HCT116 (cell line): ENCODE measurements around the gene ACTR8. TPM values are rescaled to one million over a fixed set of nuclear protein-coding genes. Genes with fewer than 3 reads are reported as not detected.

Source experiments
- ATAC-seq: fragments of 200-7000 bp; cut with Tn5 transposase; 2 replicates; pipeline ENCODE4 v1.9.1; 2020; ENCODE audit warnings: mild to moderate bottlenecking, moderate library complexity
- BruUV-seq: library from RNA; stranded (reverse); fragments of 400-500 nt; replicated peaks from 2 replicates; lab custom pipeline; 2021; lab: Mats Ljungman, UMichigan
- CTCF ChIA-PET: fragments of 300-600 bp; sonication (Branson Sonifier 250); formaldehyde crosslinking; loops from one replicate; lab custom pipeline; 2021; ENCODE audit warnings: antibody characterized with exemption; lab: Charles Lee
- POLR2A ChIA-PET: fragments of 300-600, 350-600 bp; sonication (Branson Sonifier 250); formaldehyde crosslinking; loops from one replicate; lab custom pipeline; 2021; ENCODE audit warnings: antibody characterized with exemption; lab: Charles Lee
- RAD21 ChIA-PET, 2 experiments: fragments of 300-600 bp; sonication (Branson Sonifier 250); formaldehyde crosslinking; loops; one replicate each; lab custom pipeline; 2023; ENCODE audit warnings: low total read pairs in 2 of 2; ENCODE audit not compliant: uncharacterized antibody in 2 of 2, unreplicated experiment in 2 of 2, low non-redundant PET in 1 of 2; lab: Charles Lee
- DNase-seq: peaks from one replicate; pipeline ENCODE4 v3.0.0-alpha.2; 2010; ENCODE audit warnings: low read depth, low spot score
- H2AFZ ChIP-seq: fragments of 200-600 bp; shearing (Covaris generic), sonication (generic); 2 replicates; pipeline ENCODE4 v1.6.1; 2017; ENCODE audit warnings: low read depth, mixed run types, mixed read lengths, antibody characterized with exemption, low read length; ENCODE audit not compliant: poor library complexity, severe bottlenecking
- H3K27ac ChIP-seq: 2 replicates; pipeline ENCODE4 v1.5.1; 2012; ENCODE audit warnings: low read depth, low read length
- H3K27me3 ChIP-seq: fragments of 200-600 bp; sonication (generic); 2 replicates; pipeline ENCODE4 v1.6.1; 2016; ENCODE audit warnings: mixed run types, low read length, mixed read lengths; ENCODE audit not compliant: insufficient read depth
- H3K36me3 ChIP-seq, 2 experiments: fragments of 200-500 bp in 1 of 2; fragments of 200-600 bp in 1 of 2; sonication (Bioruptor generic) in 1 of 2; sonication (generic) in 1 of 2; 2 replicates each; pipeline versions ENCODE4 v1.5.1 to v1.6.1; 2014 to 2016; ENCODE audit warnings: low read length in 2 of 2, inconsistent platforms in 1 of 2, mixed read lengths in 1 of 2, mixed run types in 1 of 2; ENCODE audit not compliant: insufficient read depth in 2 of 2, control insufficient read depth in 1 of 2
- H3K4me1 ChIP-seq, 2 experiments: fragments of 200-600 bp in 1 of 2; sonication (generic) in 1 of 2; 2 replicates each; pipeline versions ENCODE4 v1.5.1 to v1.6.1; 2012 to 2017; ENCODE audit warnings: low read length in 2 of 2, inconsistent platforms in 1 of 2, mild to moderate bottlenecking in 1 of 2, mixed read lengths in 1 of 2, mixed run types in 1 of 2, moderate library complexity in 1 of 2; ENCODE audit not compliant: insufficient read depth in 2 of 2, control insufficient read depth in 1 of 2
- H3K4me2 ChIP-seq: fragments of 200-600 bp; sonication (generic); 2 replicates; pipeline ENCODE4 v1.6.1; 2017; ENCODE audit warnings: mixed run types, low read length, mixed read lengths
- H3K4me3 ChIP-seq, 2 experiments: fragments of 200-600 bp in 1 of 2; sonication (generic) in 1 of 2; replicated peaks in 1 of 2; 2 replicates each; pipeline ENCODE4 v1.5.1; 2011 to 2016; ENCODE audit warnings: low read length in 2 of 2, control low read depth in 1 of 2, low read depth in 1 of 2, mild to moderate bottlenecking in 1 of 2, mixed read lengths in 1 of 2, mixed run types in 1 of 2
- H3K79me2 ChIP-seq: fragments of 200-600 bp; sonication (generic); 2 replicates; pipeline ENCODE4 v1.6.1; 2017; ENCODE audit warnings: mild to moderate bottlenecking, mixed run types, low read length, moderate library complexity, mixed read lengths; ENCODE audit not compliant: insufficient read depth
- H3K9ac ChIP-seq: fragments of 200-600 bp; sonication (generic); 2 replicates; pipeline ENCODE4 v1.6.1; 2016; ENCODE audit warnings: low read length, mixed read lengths
- H3K9me2 ChIP-seq: fragments of 200-600 bp; sonication (generic), shearing (Covaris generic); 2 replicates; pipeline ENCODE4 v1.6.1; 2017; ENCODE audit warnings: mixed run types, mild to moderate bottlenecking, moderate library complexity; ENCODE audit not compliant: insufficient read depth
- H3K9me3 ChIP-seq, 2 experiments: fragments of 200-500 bp in 1 of 2; fragments of 200-600 bp in 1 of 2; sonication (Bioruptor generic) in 1 of 2; sonication (generic) in 1 of 2; 2 replicates each; pipeline ENCODE4 v1.6.1; 2014 to 2017; ENCODE audit warnings: low read length in 2 of 2, mixed read lengths in 2 of 2, inconsistent platforms in 1 of 2, low read depth in 1 of 2, mild to moderate bottlenecking in 1 of 2, mixed run types in 1 of 2, moderate library complexity in 1 of 2; ENCODE audit not compliant: control insufficient read depth in 1 of 2, insufficient read depth in 1 of 2
- H4K20me1 ChIP-seq: fragments of 200-600 bp; sonication (generic), shearing (Covaris generic); 2 replicates; pipeline ENCODE4 v1.6.1; 2017; ENCODE audit warnings: mixed run types, mild to moderate bottlenecking, moderate library complexity; ENCODE audit not compliant: insufficient read depth
- EZH2 ChIP-seq: fragments of 200-600 bp; sonication (generic); IDR thresholded peaks from 2 replicates; pipeline ENCODE4 v1.6.1; 2017; ENCODE audit warnings: antibody characterized with exemption, mixed run types
- EZH2phosphoT487 ChIP-seq: fragments of 200-600 bp; IDR thresholded peaks from 2 replicates; pipeline ENCODE4 v1.6.1; 2018; ENCODE audit warnings: antibody characterized with exemption, borderline replicate concordance
- FOSL1 ChIP-seq: IDR thresholded peaks from 2 replicates; pipeline ENCODE4 v1.6.1; 2012; ENCODE audit warnings: low read depth
- MAX ChIP-seq: IDR thresholded peaks from 2 replicates; pipeline ENCODE4 v1.6.1; 2012
- POLR2A ChIP-seq: IDR thresholded peaks from 2 replicates; pipeline ENCODE4 v1.7.0; 2011; ENCODE audit warnings: borderline replicate concordance; ENCODE audit not compliant: insufficient read depth, insufficient read length; ENCODE audit errors: extremely low read depth
- POLR2AphosphoS5 ChIP-seq: IDR thresholded peaks from 2 replicates; pipeline ENCODE4 v1.6.1; 2011; ENCODE audit warnings: mild to moderate bottlenecking, low read depth, low read length, moderate library complexity
- RAD21 ChIP-seq: IDR thresholded peaks from 2 replicates; pipeline ENCODE4 v1.6.1; 2012; ENCODE audit warnings: low read depth, mild to moderate bottlenecking
- REST ChIP-seq: IDR thresholded peaks from 2 replicates; pipeline ENCODE4 v1.6.1; 2012; ENCODE audit warnings: low read depth
- SIN3A ChIP-seq: IDR thresholded peaks from 2 replicates; pipeline ENCODE4 v1.6.1; 2012; ENCODE audit warnings: low read depth
- SP1 ChIP-seq: IDR thresholded peaks from 2 replicates; pipeline ENCODE4 v1.6.1; 2012; ENCODE audit warnings: low read depth
- TCF7L2 ChIP-seq: IDR thresholded peaks from 2 replicates; pipeline ENCODE4 v1.7.0; 2011; ENCODE audit warnings: borderline replicate concordance, inconsistent platforms; ENCODE audit not compliant: insufficient read depth, insufficient read length; ENCODE audit errors: extremely low read depth
- YY1 ChIP-seq: IDR thresholded peaks from 2 replicates; pipeline ENCODE4 v1.6.1; 2011; ENCODE audit warnings: low read length, low read depth, moderate library complexity, mild to moderate bottlenecking; ENCODE audit not compliant: insufficient replicate concordance; ENCODE audit errors: extremely low read depth
- ZFX ChIP-seq: fragments of 450-650 bp; IDR thresholded peaks from 2 replicates; pipeline ENCODE4 v1.6.1; 2017
- intact Hi-C: fragments of 100-400 bp; cut with micrococcal nuclease; formaldehyde crosslinking; loops from 2 replicates; pipeline ENCODE4 v1.10.0; 2022
- total RNA-seq: library from RNA; stranded (reverse); gene quantifications from one replicate; pipeline ENCODE4 v1.2.1, GENCODE V29; 2021; ENCODE audit not compliant: unreplicated experiment

ACTR8 gene
- total RNA-seq, 1 experiment from 2014 or later = 25.5 TPM

GRCh38 chr3:53817211-53817610, 64.7 kb downstream of the ACTR8 start:
- Histone ChIP-seq H3K36me3 (no peaks in the 10 kb centered on the region; a peak in 1 of 4 replicates), H3K4me1 (no peaks in the 10 kb centered on the region), H3K79me2 (no peaks in the 10 kb centered on the region), H3K27ac (no peak overlapping the region), H3K9me2 (no peaks in the 10 kb centered on the region), H4K20me1 (no peaks in the 10 kb centered on the region), H3K9me3 (no peaks in the 10 kb centered on the region), H3K4me3 (no peak overlapping the region), H3K4me2 (no peak overlapping the region), H3K9ac (no peak overlapping the region), H3K27me3 (no peaks in the 10 kb centered on the region), H2AFZ (no peak overlapping the region)
- ChIA-PET POLR2A (no interaction called here), RAD21 (no interaction called here), CTCF (no interaction called here)
- TF ChIP-seq ZFX (no peak), FOSL1 (no peak), REST (no peak), MAX (no peak), EZH2phosphoT487 (no peak), POLR2A (no peak), TCF7L2 (no peak), SP1 (no peak), SIN3A (no peak), YY1 (no peak), EZH2 (no peak), RAD21 (no peak), POLR2AphosphoS5 (no peak)
- intact Hi-C loops = no loop called here
- no TSS peak for BruUV-seq
- DNase-seq (no peak), ATAC-seq (no peak)

Other genes with a start within 250 kb of the ACTR8 start
- 10.8 TPM for gene CHDH, start 35.7 kb downstream of the ACTR8 start, total RNA-seq
- gene IL17RB, start 35.6 kb downstream of the ACTR8 start, total RNA-seq = 8.3 TPM
- 35.1 TPM for gene SELENOK, start 9.7 kb upstream of the ACTR8 start, total RNA-seq
- 0.20 TPM for gene CACNA2D3, start 240.4 kb upstream of the ACTR8 start, total RNA-seq